Nephron (organoid): ENCODE measurements around the gene USP15.
A peak's percentile ranks its signal among the peaks of the same experiment; 100 is the strongest.

Experiments
- H3K27ac Mint-ChIP-seq, 3 experiments: 2 replicates each; pipeline ENCODE4 v1.8.0; 2020; ENCODE audit warnings: mixed read lengths in 3 of 3, mild to moderate bottlenecking in 2 of 3, moderate library complexity in 1 of 3
- H3K27me3 Mint-ChIP-seq: 2 replicates; pipeline ENCODE4 v1.8.0; 2021; ENCODE audit warnings: low read depth, mild to moderate bottlenecking, moderate library complexity, mixed read lengths
- H3K36me3 Mint-ChIP-seq: 2 replicates; pipeline ENCODE4 v1.8.0; 2020; ENCODE audit warnings: low read depth, mixed read lengths
- H3K4me1 Mint-ChIP-seq: 2 replicates; pipeline ENCODE4 v1.8.0; 2020; ENCODE audit warnings: mixed read lengths
- H3K4me3 Mint-ChIP-seq, 3 experiments: 2 replicates each; pipeline ENCODE4 v1.8.0; 2020; ENCODE audit warnings: mild to moderate bottlenecking in 3 of 3, mixed read lengths in 3 of 3, moderate library complexity in 2 of 3
- H3K9me3 Mint-ChIP-seq: 2 replicates; pipeline ENCODE4 v1.8.0; 2020; ENCODE audit warnings: mixed read lengths
- CTCF ChIP-seq, 3 experiments: fragments of 200-600 bp; sonication (generic); IDR thresholded peaks; one replicate each; pipeline ENCODE4 v1.5.0; 2021; ENCODE audit warnings: antibody characterized with exemption in 3 of 3; ENCODE audit not compliant: unreplicated experiment in 3 of 3

The USP15 gene

GRCh38 chr12:62259993-62260732, at the start of gene USP15:
TSS of gene USP15 (plus strand) at chr12:62260404. CDS start at chr12:62260415, 11 bp downstream.
- no peaks in the 10 kb centered on the region for H3K36me3 Mint-ChIP-seq
- H3K27me3 Mint-ChIP-seq: peaks cover 3% of the 10 kb centered on the region
- H3K4me3 Mint-ChIP-seq: peak within 1 kb of the TSS; percentile 99 to 100 (median 100)
- H3K9me3 Mint-ChIP-seq: no peaks in the 10 kb centered on the region
- peak; percentile 71 to 82 (median 75) for TF ChIP-seq CTCF (IDR thresholded peaks at IDR 0.05; ENCODE audit: unreplicated experiment in 3 of 3)
- H3K27ac Mint-ChIP-seq: peak within 1 kb of the TSS; percentile 96 to 99 (median 98)
- peaks cover 28% of the 10 kb centered on the region for H3K4me1 Mint-ChIP-seq

- H3K27ac Mint-ChIP-seq: no peak overlapping the region
- H3K4me3 Mint-ChIP-seq: no peak overlapping the region
- TF ChIP-seq CTCF (IDR thresholded peaks at IDR 0.05; ENCODE audit: unreplicated experiment in 3 of 3): peak; percentile 72 to 79 (median 73)
- peaks cover 4% of the 10 kb centered on the region for H3K9me3 Mint-ChIP-seq
- no peaks in the 10 kb centered on the region for H3K36me3 Mint-ChIP-seq
- peaks cover 8% of the 10 kb centered on the region for H3K27me3 Mint-ChIP-seq
- H3K4me1 Mint-ChIP-seq: no peaks in the 10 kb centered on the region
Observed at GRCh38 chr12:62210422-62210821, 49.8 kb upstream of the USP15 start.

- Mint-ChIP-seq H3K4me3 (no peak overlapping the region), H3K27ac (no peak overlapping the region), H3K9me3 (no peaks in the 10 kb centered on the region), H3K36me3 (no peaks in the 10 kb centered on the region), H3K4me1 (no peaks in the 10 kb centered on the region), H3K27me3 (peaks cover 8% of the 10 kb centered on the region)
- TF ChIP-seq CTCF (IDR thresholded peaks at IDR 0.05; ENCODE audit: unreplicated experiment in 3 of 3): no peak
Observed at GRCh38 chr12:62211510-62211909, 48.7 kb upstream of the USP15 start.

- no peak overlapping the region for H3K4me3 Mint-ChIP-seq
- no peaks in the 10 kb centered on the region for H3K9me3 Mint-ChIP-seq
- no peak for TF ChIP-seq CTCF (IDR thresholded peaks at IDR 0.05; ENCODE audit: unreplicated experiment in 3 of 3)
- no peaks in the 10 kb centered on the region for H3K36me3 Mint-ChIP-seq
- no peak overlapping the region for H3K27ac Mint-ChIP-seq
- H3K27me3 Mint-ChIP-seq: peaks cover 8% of the 10 kb centered on the region
- H3K4me1 Mint-ChIP-seq: no peaks in the 10 kb centered on the region
Observed at GRCh38 chr12:62214846-62215245, 45.4 kb upstream of the USP15 start.

GRCh38 chr12:62215506-62215905, 44.7 kb upstream of the USP15 start:
- H3K9me3 Mint-ChIP-seq: no peaks in the 10 kb centered on the region
- no peak for TF ChIP-seq CTCF (IDR thresholded peaks at IDR 0.05; ENCODE audit: unreplicated experiment in 3 of 3)
- peaks cover 8% of the 10 kb centered on the region for H3K27me3 Mint-ChIP-seq
- no peaks in the 10 kb centered on the region for H3K4me1 Mint-ChIP-seq
- H3K4me3 Mint-ChIP-seq: no peak overlapping the region
- H3K36me3 Mint-ChIP-seq: no peaks in the 10 kb centered on the region
- no peak overlapping the region for H3K27ac Mint-ChIP-seq
